Kidney epithelial cell (primary cell): ENCODE results near the gene ZNF835. TPM values are rescaled to one million over a fixed set of nuclear protein-coding genes. Genes with fewer than 3 reads are reported as not detected.

ENCODE experiments used
- DNase-seq: peaks from one replicate; pipeline ENCODE4 v3.0.0-alpha.2; 2010; ENCODE audit warnings: low read depth
- H3K27me3 ChIP-seq: 2 replicates; pipeline ENCODE4 v1.6.0; 2011; ENCODE audit warnings: low read length; ENCODE audit not compliant: control insufficient read depth, insufficient read depth
- H3K36me3 ChIP-seq: 2 replicates; pipeline ENCODE4 v1.5.1; 2011; ENCODE audit warnings: low read length; ENCODE audit not compliant: control insufficient read depth, insufficient read depth
- H3K4me3 ChIP-seq: 2 replicates; pipeline ENCODE4 v1.5.1; 2011; ENCODE audit warnings: low read depth, mild to moderate bottlenecking, control low read depth, low read length
- CTCF ChIP-seq: IDR thresholded peaks from 2 replicates; pipeline ENCODE4 v1.5.1; 2011; ENCODE audit warnings: mild to moderate bottlenecking, moderate library complexity, low read length, control low read depth, inconsistent platforms; ENCODE audit not compliant: insufficient read depth, poor library complexity, severe bottlenecking
- total RNA-seq: library from RNA; depleted of rRNA; stranded (reverse); fragments of >200 nt; gene quantifications from 2 replicates; pipeline ENCODE4 v1.2.3, GENCODE V29; 2015

ZNF835 gene
- total RNA-seq, 1 donor from 2014 or later = 7.7 TPM

GRCh38 chr19:56617531-56617930 lies 54.0 kb downstream of the ZNF835 start:
- Histone ChIP-seq H3K4me3 (no peak overlapping the region), H3K36me3 (no peaks in the 10 kb centered on the region), H3K27me3 (no peaks in the 10 kb centered on the region)
- no peak for TF ChIP-seq CTCF
- DNase-seq = no peak

- Histone ChIP-seq H3K36me3 (no peaks in the 10 kb centered on the region), H3K27me3 (no peaks in the 10 kb centered on the region), H3K4me3 (no peak overlapping the region)
- no peak for DNase-seq
- no peak for TF ChIP-seq CTCF
Observed at GRCh38 chr19:56613639-56614038, 57.9 kb downstream of the ZNF835 start.

- DNase-seq = no peak
- no peak for TF ChIP-seq CTCF
- no peaks in the 10 kb centered on the region for H3K36me3 ChIP-seq
- no peak overlapping the region for H3K4me3 ChIP-seq
- H3K27me3 ChIP-seq = no peaks in the 10 kb centered on the region
Observed at GRCh38 chr19:56612737-56613136, 58.8 kb downstream of the ZNF835 start.

Other genes starting within 250 kb of the ZNF835 start
- 4.2 and 9.4 TPM in 2 replicates for gene ZNF667, start 194.4 kb downstream of the ZNF835 start, total RNA-seq
- gene ZNF471, start 163.9 kb downstream of the ZNF835 start, total RNA-seq = 2.4 and 2.8 TPM in 2 replicates
- gene ZFP28, start 132.8 kb downstream of the ZNF835 start, total RNA-seq = 5.8 and 6.6 TPM in 2 replicates
- 2.9 and 4.3 TPM in 2 replicates for gene ZNF470, start 104.3 kb downstream of the ZNF835 start, total RNA-seq
- gene ZNF71, start 76.5 kb downstream of the ZNF835 start, total RNA-seq = 12.3 and 14.2 TPM in 2 replicates
- 0.46 TPM in 1 of 2 replicates, not detected in the other for gene SMIM17, start 28.6 kb downstream of the ZNF835 start, total RNA-seq
- gene PEG3, start 169.0 kb upstream of the ZNF835 start, total RNA-seq = 2.1 and 2.6 TPM in 2 replicates
- gene ZIM2, start 169.0 kb upstream of the ZNF835 start, total RNA-seq = 0.07 TPM in 1 of 2 replicates, not detected in the other